GM20000 (cell line): ENCODE data around the gene XRCC6.
A peak's percentile ranks its signal among the peaks of the same experiment; 100 is the strongest.
"Not testable (repeated sequence)": the region's sequence is repeated elsewhere in the genome, so short reads cannot be mapped to it uniquely, and the experiment has no call there.

Source experiments
- DNase-seq: peaks from one replicate; pipeline ENCODE4 v3.0.0; 2012; ENCODE audit warnings: low spot score
- TF ChIP-seq, protein P1 (sequence below): IDR thresholded peaks from 2 replicates; pipeline ENCODE4 v1.5.1; 2012; ENCODE audit warnings: mild to moderate bottlenecking, control low read depth; ENCODE audit errors: extremely low read depth, missing control alignments

Gene XRCC6

GRCh38 chr22:41682033-41682807 is 61.1 kb downstream of the XRCC6 start:
- TF ChIP-seq, protein P1, sequence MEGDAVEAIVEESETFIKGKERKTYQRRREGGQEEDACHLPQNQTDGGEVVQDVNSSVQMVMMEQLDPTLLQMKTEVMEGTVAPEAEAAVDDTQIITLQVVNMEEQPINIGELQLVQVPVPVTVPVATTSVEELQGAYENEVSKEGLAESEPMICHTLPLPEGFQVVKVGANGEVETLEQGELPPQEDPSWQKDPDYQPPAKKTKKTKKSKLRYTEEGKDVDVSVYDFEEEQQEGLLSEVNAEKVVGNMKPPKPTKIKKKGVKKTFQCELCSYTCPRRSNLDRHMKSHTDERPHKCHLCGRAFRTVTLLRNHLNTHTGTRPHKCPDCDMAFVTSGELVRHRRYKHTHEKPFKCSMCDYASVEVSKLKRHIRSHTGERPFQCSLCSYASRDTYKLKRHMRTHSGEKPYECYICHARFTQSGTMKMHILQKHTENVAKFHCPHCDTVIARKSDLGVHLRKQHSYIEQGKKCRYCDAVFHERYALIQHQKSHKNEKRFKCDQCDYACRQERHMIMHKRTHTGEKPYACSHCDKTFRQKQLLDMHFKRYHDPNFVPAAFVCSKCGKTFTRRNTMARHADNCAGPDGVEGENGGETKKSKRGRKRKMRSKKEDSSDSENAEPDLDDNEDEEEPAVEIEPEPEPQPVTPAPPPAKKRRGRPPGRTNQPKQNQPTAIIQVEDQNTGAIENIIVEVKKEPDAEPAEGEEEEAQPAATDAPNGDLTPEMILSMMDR = no peak
- peak; percentile 82 for DNase-seq

DNA sequence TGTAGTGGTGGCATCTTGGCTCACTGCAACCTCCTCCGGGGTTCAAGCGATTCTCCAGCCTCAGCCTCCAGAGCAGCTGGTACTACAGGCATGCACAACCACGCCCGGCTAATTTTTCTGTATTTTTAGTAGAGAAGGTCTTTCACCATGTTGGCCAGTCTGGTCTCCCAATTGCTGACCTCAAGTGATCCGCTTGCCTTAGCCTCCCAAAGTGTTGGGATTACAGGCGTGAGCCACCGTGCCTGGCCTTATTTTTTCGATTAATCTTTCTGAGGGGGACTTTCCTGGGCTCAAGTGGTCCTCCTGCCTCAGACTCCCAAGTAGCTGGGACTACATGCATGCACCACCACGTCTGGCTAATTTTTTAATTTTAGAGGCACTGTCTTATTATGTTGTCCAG is 62.0 kb downstream of the XRCC6 start:
- DNase-seq = no peak
- TF ChIP-seq, protein P1 = no peak

DNA sequence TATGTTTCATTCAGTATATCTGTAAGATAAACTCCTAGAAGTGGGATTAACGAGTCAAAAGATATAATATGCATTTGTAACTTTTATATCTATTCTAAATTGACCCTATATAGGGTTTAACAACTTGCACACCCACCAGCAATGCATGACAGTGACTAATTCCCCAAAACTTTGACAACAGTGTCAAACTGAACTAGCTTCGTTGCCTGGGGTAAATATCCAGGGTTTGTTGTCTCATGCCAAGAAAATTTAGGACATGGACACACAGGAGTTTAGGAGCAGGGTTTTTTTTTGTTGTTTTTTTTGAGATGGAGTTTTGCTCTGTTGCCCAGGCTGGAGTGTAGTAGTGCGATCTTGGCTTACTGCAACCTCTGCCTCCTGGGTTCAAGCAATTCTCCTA is 62.5 kb downstream of the XRCC6 start:
- TF ChIP-seq, protein P1 = no peak
- no peak for DNase-seq

DNA sequence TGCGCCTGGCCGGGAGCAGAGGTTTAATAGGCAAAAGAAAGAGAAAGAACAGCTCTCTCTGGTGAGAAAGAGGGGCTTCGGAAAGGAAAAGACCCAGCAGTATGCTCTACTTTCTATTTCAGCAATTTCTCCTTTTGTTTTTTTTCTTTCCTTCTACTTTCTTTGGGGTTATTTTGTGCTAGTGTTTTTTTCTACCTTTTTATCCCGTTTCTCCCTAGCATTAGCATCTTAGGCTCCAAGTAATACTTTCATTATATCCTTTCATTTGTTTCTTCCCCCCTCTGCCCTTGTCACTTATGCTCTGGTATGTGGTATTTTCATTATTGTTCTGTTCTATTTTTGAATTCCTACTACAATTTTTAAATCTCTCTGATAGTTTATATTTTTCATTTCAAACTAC is 63.1 kb downstream of the XRCC6 start:
- no peak for DNase-seq
- TF ChIP-seq, protein P1 = no peak

DNA sequence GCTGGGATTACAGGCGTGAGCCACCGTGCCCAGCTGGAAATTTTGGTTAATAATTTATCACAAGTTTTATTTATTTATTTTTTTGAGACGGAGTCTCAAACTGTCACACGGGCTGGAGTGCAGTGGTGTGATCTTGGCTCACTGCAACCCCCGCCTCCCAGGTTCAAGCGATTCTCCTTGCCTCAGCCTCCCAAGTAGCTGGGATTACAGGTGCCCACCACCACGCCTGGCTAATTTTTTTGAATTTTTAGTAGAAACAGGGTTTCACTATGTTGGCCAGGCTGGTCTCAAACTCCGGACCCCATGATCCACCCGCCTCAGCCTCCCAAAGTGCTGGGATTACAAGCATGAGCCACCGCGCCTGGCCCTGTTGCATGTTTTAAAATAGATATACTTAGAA is 65.8 kb downstream of the XRCC6 start:
- DNase-seq = not testable (repeated sequence)

DNA sequence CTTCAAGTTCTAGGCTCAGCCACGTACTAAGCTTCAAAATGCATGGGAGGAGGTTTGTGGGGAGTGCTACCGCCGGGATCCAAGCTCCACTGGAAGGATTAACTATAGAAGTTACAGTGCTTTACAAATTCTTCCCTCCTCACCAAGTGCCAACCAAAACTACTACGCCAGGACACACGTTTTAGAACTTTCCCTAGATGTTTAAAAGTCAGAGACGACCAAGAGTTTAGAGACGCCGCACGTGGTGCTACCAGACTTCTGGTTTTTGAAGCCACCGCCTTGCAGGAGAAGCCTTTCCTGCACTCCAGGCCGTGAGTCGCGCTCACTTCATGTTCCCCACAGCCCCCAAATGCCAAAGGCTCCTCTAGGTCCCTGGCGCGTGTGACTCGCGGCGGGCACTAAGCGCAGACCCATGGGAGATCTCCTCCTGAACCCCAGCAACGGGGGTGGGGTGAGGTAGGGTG is 66.8 kb downstream of the XRCC6 start:
- DNase-seq = no peak

DNA sequence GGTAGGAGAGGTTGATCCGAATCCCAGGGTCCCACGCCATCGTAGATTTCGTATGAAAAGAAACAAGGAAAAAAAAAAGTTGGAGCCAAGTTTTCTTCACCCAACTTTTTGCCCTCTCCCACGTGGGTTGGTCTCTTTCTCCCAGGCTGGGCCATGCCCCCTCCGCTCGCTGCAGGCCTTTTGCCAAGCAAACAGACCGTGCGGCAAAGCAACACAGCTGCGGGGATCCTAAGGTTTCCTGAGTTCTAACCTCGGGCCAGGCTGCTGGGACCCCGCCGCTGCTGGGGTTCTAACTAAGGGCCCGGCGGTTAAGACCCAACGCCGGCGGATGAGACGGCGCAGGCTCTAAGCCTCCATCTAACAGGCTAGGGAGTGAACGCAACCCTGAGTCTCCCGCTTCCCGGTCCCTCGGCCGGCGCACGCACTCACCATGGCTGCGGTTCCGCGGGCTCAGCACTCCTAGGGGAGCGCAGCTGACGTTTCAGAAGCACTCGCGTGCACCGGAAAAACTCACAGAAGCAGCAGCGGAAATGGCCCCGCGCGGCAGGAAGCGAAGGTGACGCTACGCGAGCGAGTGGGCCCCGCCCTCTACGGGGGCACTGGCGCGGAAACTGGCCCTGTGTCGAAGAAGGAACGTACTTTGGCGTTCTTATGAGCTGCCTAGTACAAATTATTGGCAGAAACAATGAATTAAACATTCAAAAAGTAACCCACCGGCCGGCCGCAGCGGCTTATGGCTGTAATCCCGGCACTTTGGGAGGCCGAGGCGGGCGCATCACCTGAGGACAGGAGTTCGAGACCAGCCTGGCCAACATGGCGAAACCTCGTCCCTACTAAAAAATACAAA is 67.5 kb downstream of the XRCC6 start, which contains the start of gene SNU13:
SNU13 (minus strand) TSS at position 503 of the 847 bp plus-strand sequence; CDS start at position 432, 71 bp downstream.
- TF ChIP-seq, protein P1 = no peak
- DNase-seq = peak; percentile 91

More for the DNA sequence above, 66.8 kb downstream of the XRCC6 start:
- TF ChIP-seq, protein P1 = no peak
